Fibroblast of skin of scalp (primary cell): ENCODE data around the gene DSEL.

ENCODE experiments used
- DNase-seq: peaks from one replicate; pipeline ENCODE4 v3.0.0-alpha.2; 2013

The DSEL gene

DNA sequence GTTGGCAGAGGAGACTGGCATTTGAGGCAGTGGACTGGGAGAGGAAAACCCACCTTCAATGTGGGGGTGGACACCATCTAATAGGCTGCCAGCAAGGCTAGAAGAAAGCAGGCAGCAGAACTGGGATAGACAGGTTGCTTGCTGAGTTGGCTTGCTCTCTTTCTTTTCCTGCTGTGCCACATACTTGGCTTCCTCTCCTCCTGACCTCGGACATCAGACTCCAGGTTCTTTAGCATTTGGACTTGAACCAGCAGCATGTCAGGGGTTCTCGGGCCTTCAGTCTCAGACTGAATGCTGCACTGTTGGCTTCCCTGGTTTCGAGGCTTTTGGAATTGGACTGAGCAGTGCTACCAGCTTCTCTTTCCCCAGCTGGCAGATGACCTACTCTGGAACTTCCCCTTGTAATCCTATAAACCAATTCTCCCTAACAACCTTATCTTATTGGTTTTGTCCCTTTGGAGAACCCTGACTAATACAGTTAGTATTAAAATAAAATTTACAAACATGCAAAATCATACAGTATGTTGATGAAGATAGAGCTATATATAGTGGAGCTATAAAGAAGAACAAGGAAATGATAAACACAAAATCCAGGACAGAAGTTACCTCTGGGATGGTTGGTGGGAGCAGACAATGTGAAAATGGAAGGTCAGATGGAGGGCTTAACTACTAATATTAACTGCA is 15.9 kb downstream of the DSEL start:
- no peak for DNase-seq

DNA sequence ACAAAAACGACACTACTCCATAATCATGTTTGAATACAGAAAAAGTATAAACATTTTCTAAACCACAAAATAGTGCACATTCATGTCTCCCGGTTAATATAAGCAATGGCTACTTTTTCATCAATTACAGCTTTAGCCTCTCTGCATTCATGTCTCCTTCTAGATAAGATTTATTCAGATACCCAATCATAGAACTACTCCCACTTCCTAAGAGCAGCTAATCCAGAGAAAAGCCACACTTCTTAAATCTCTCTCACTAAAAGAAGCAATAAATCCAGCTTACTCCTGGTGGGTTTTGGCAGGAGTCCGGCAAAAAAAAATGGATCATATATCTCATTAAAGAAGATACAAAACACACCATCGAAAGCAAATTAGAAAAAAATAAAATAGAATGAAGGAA is 20.1 kb downstream of the DSEL start:
- no peak for DNase-seq

DNA sequence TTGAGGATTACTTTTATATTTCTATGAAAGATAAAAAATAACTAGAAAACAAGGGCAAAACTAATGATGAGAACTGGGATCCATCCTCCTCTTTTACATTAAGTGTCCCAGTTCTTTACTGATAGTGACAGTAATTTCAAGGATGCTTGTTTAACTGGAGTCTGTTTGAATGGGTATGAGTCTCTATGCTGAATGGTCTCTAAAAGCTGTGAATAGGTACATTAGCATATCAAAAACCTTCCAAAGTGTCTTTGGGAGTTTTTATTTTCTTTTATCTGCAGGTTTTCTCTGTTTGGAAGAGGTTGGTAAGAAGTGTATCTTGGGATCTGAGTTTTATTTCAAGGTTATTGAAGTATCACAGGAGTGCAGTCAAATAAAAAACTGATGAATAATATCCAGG is 30.0 kb downstream of the DSEL start:
- no peak for DNase-seq

DNA sequence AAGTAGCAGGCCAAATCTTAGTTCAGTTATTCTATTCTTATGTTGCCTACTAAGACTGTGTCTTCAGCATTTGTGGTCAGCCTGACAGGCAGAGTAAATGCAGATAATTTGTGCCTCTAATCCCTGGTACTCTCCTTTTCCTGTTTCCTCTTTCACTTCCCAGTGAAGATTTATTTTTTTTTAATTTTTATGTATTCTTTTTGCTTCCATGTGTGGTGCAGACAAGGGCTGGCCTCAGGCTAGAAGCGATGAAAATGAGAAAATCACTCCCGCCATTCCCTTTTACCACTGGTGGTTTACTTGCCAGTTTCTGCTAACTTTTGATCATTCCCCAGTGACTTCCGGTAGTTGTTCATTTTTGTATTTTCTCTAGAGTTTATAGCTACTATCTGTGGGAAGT is 30.9 kb downstream of the DSEL start:
- DNase-seq = no peak

DNA sequence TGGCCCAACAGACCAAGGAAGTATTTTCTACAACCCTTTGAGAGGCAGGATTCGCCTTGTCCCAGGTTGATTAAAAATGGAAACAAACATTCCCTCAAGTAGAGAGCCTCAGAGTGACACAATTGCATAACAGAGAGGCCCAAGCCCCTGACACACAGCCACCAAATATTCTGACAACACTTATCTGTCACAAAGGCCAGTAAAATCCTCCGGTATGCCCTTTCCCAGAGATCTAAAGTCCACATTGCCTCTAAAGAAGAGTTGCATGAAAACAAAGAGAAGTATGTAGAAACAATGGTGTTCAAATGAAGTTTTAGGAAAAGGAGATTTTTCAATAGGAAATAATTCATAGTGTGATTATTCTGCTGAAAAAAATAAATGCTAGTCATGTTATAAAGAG is 32.1 kb downstream of the DSEL start:
- no peak for DNase-seq

DNA sequence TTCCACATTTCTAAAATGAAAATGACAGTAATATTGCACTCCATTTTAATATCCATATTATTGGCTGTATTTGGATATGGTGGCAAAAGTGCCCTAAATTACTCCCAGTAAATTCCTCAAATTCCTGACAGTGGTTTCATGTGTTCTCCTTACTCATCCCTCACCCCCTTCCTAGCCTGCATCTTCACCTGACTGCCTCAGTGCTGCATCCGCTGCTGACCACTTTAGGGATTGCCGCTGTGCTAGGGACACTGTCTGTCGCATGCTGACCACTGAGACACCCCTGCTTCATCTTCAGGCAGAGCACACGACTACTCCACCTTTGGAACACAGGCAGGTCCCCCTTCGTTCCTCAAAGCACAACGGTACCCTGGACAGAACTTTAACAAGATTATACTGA is 32.6 kb downstream of the DSEL start:
- DNase-seq = no peak

DNA sequence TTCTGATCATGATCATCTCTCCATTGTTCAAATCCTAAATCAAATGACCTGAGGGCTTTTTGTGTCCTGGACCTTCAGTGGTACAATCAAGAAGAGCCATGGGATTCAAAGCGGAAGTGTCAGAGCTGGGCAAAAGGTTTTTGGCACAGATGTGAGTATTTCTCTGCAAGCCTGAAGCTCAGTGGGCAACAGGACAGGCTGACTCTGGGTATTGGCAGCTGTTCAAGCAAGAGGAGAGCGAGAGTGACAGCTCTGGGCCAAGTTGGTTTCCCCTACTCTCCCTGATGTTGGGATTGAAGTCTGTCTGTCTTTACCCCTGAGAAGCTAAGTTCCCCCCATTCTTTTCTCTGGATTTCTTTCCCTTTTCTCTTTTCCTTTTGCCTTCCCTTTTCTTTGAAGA is 33.3 kb downstream of the DSEL start:
- no peak for DNase-seq

DNA sequence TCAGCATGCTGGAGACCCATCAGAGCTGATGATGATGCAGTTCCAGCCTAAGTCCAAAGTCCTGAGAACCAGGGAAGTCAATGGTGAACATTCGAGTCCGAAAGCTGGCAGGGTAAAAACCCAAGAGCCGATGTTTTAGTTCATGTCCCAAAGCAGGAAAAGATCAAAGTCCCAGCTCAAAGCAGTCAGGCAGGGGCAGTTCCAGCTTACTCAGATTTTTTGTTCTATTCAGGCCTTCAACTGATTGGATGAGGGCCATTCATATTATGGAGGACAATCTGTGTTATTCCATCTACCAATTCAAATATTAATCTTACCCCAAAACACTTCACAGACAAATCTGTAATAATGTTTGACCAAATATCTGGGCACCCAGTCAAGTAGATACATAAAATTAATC is 38.3 kb downstream of the DSEL start:
- no peak for DNase-seq

DNA sequence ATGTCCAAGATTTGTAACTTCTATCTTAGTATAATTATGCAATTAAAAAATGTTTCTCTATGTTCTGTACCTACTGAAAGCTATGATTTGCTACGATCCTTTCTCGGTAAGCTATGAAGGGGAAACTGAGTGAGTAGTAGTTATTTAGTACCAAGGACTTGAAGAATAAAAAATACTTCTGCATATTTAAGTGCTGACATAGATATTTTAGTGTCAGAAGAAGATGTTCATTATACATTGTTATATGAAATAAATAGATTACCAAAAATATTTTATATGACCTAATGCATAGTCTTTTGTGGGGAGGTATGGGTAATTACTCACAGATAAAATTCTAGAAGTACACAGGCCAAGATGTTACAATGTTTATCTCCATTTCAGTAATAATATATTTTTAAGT is 39.0 kb downstream of the DSEL start:
- no peak for DNase-seq

DNA sequence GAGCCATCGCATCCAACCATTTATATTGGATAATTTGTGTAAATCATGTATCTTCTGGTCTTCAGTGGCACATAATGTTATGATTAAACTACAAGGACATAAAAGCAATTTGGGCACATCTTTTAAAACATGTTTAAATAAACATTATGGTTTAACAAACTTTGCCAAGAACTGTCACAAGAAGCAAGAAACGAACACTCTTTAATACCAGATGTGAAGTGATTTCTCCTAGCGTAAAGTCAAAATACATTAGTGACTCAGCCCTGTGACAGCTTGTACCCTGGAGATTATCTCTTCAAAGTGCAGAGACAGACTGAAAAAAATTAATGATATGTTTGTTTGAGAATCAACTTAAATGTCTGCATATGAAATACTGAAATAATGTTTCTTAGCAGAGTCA is 39.9 kb downstream of the DSEL start:
- DNase-seq = peak; percentile 49

DNA sequence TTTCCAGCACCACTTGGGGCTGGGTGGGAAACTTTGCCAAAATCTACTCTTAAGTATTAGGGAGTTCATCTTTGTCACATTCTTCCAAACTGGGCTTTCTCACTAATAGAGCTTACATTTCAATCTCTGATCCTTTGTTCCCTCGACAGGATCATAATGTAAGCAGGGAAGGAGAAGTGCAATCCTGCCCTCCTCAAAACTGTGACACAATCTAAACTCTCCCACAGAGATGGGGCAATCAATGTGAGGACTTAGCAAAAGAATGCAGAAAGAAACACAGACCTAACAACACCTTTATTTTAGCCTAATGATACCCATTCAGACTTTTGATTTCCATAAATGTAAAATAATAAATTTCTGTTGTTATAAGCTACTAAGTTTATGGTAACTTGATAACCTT is 40.8 kb downstream of the DSEL start:
- no peak for DNase-seq

DNA sequence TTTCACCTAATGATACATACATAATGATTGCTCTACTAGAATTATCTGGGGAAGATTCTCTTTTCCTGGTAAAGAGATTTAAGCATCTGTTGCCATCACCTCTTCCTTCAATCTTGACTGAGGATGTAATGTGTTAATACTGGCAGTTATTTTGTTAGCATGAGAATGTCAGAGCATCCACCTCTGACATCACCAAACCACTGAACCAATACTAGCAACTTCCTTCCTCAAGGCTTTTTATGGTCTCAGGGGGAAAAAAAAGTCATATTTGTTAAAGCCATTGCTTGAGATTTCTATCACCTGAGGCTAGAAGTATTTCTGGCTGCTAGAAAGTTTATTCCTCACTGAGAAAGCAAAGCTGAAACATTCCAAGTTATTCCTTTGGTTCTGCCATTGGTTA is 48.5 kb downstream of the DSEL start:
- DNase-seq = no peak

DNA sequence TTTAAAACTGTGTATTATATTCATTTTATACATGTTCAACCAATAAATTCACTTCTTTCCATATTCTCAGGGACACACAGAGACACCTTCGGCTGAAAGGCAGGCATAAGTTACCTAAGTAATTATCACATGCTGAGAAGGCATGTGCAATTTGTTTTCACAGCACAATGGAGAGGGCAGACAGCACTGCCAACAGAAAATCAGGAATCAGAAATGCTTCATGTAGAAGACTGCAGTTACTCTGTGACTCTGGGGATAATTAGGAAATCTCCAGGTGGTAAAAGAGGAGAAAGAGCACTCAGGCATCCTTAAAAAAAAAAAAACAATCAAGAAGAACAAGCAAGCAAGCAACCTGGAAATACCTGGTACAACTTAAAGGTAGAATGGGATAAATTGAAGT is 49.3 kb downstream of the DSEL start:
- no peak for DNase-seq

DNA sequence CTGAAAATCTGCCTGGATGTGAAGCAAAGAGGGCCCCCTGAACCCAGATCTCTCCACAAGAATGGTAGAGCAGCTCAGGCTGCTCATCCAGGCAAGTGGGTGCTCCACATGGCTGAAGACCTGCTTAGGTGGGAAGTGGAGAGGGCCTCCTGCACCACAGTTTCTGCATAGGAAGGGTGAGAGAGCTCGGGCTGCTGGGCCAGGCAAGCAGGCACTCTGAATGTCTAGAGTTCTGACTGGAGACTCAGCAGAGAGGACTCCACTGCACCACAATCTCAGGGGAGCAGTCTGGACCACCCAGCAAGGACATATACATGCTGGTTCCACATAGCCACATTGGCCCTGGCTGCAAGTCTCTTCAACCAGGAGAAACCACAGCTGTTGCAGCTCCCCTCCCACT is 52.0 kb downstream of the DSEL start:
- DNase-seq = no peak

DNA sequence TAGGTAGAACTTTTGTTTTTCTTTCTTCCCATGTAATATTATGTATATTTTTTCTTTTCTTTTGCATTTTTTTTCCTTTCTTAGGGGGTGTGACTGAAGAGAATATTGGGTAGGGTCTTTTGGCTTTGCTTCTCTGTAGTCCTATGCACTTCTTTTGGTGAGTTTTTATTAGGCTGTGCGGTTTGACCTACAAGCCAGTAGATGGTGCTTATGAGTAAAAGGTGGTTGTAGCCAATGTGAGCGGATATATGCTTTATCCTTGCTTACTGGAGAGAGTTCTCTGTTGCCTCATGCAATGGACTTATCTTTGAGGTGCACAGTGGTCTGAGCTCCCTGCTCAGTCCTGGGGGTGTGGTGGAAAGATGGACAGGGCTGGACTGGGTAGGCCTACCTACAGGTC is 52.7 kb downstream of the DSEL start:
- no peak for DNase-seq

DNA sequence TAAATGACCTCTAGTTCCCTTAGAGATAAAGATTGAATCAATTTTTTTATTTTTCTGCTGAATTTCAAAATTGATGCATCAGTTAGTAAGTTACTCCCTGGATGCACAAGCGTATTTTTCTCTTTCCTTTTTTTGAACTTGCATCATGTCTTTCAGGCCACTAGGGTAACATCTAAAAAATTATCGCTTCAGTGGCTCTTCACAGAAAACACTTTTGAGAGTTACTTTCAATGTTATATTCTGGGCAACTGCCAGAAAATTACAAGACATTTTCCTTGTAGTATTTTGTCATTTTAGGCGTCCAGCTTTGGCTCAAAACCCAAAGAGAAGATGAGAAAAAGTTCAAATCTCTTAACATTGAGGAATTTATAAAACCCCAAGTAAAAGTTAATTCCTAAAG is 59.8 kb downstream of the DSEL start:
- DNase-seq = no peak
